OCI-LY7 (cell line): ENCODE measurements around the gene DSCAM. TPM values are rescaled to one million over a fixed set of nuclear protein-coding genes. Genes with fewer than 3 reads are reported as not detected.

Experiments
- BruUV-seq: library from RNA; stranded (reverse); fragments of 400-500 nt; replicated peaks from 2 replicates; lab custom pipeline; 2021; lab: Mats Ljungman, UMichigan
- CTCF ChIA-PET: fragments of 300-600 bp; sonication (Branson Sonifier 250); formaldehyde crosslinking; loops from one replicate; lab custom pipeline; 2022; ENCODE audit warnings: antibody characterized with exemption; ENCODE audit not compliant: unreplicated experiment; lab: Charles Lee
- POLR2A ChIA-PET: fragments of 300-600 bp; sonication (Branson Sonifier 250); formaldehyde crosslinking; loops from one replicate; lab custom pipeline; 2022; ENCODE audit warnings: antibody characterized with exemption; lab: Charles Lee
- DNase-seq: peaks from one replicate; pipeline ENCODE4 v3.0.0-alpha.2; 2015; ENCODE audit warnings: low spot score
- H2AFZ ChIP-seq: fragments of 200-600 bp; sonication (generic), shearing (Covaris generic); 2 replicates; pipeline ENCODE4 v1.6.1; 2014; ENCODE audit warnings: mild to moderate bottlenecking, antibody characterized with exemption, low read length, moderate library complexity
- H3K27ac ChIP-seq: fragments of 200-600 bp; sonication (generic); 2 replicates; pipeline ENCODE4 v1.5.1; 2014; ENCODE audit warnings: mixed run types, low read depth, mild to moderate bottlenecking, moderate library complexity, low read length, inconsistent platforms; ENCODE audit not compliant: poor library complexity, severe bottlenecking
- H3K36me3 ChIP-seq: fragments of 200-600 bp; sonication (generic); 2 replicates; pipeline ENCODE4 v1.6.1; 2014; ENCODE audit warnings: mild to moderate bottlenecking, antibody characterized with exemption, low read length, moderate library complexity, mixed read lengths; ENCODE audit not compliant: insufficient read depth
- H3K4me1 ChIP-seq: fragments of 200-600 bp; sonication (generic); 2 replicates; pipeline ENCODE4 v1.5.1; 2014; ENCODE audit warnings: mild to moderate bottlenecking, low read length; ENCODE audit not compliant: insufficient read depth, poor library complexity, severe bottlenecking
- H3K4me2 ChIP-seq: fragments of 200-600 bp; sonication (generic); 2 replicates; pipeline ENCODE4 v1.6.1; 2014; ENCODE audit warnings: mild to moderate bottlenecking, low read length
- H3K4me3 ChIP-seq: fragments of 200-600 bp; sonication (generic); 2 replicates; pipeline ENCODE4 v1.5.1; 2014; ENCODE audit warnings: mild to moderate bottlenecking, low read depth, low read length; ENCODE audit not compliant: poor library complexity, severe bottlenecking
- H3K79me2 ChIP-seq: fragments of 200-600 bp; sonication (generic); 2 replicates; pipeline ENCODE4 v1.6.1; 2016; ENCODE audit warnings: low read depth, mild to moderate bottlenecking, low read length, moderate library complexity, mixed read lengths; ENCODE audit not compliant: insufficient read depth
- H3K9me2 ChIP-seq: fragments of 200-600 bp; sonication (generic); 2 replicates; pipeline ENCODE4 v1.6.1; 2016; ENCODE audit warnings: mild to moderate bottlenecking, low read length, mixed read lengths; ENCODE audit not compliant: insufficient read depth
- H3K9me3 ChIP-seq: fragments of 200-600 bp; sonication (generic); 2 replicates; pipeline ENCODE4 v1.6.1; 2014; ENCODE audit warnings: mild to moderate bottlenecking, mixed run types, low read length, mixed read lengths
- H4K20me1 ChIP-seq: fragments of 200-600 bp; sonication (generic); 2 replicates; pipeline ENCODE4 v1.6.1; 2014; ENCODE audit warnings: mild to moderate bottlenecking, antibody characterized with exemption, low read length, moderate library complexity, mixed read lengths; ENCODE audit not compliant: insufficient read depth
- EZH2phosphoT487 ChIP-seq: fragments of 200-600 bp; sonication (generic); IDR thresholded peaks from 2 replicates; pipeline ENCODE4 v1.6.1; 2018; ENCODE audit warnings: low read depth, borderline replicate concordance, mild to moderate bottlenecking, mixed run types, antibody characterized with exemption, low read length, moderate library complexity, mixed read lengths
- intact Hi-C: fragments of 100-400 bp; cut with micrococcal nuclease; formaldehyde crosslinking; loops from one replicate; pipeline ENCODE4 v1.10.0; 2022; ENCODE audit not compliant: unreplicated experiment
- total RNA-seq, 2 experiments: library from RNA; depleted of rRNA in 1 of 2; stranded (reverse); fragments of >200 nt in 1 of 2; shearing (Covaris generic) in 1 of 2; gene quantifications; 2 replicates each; pipeline ENCODE4 v1.2.3, GENCODE V29; 2014 to 2022
- TF ChIP-seq, protein P1 (sequence below): fragments of 200-600 bp; sonication (generic); conservative IDR thresholded peaks from 2 replicates; pipeline ENCODE4 v1.5.1; 2014; ENCODE audit warnings: mild to moderate bottlenecking, antibody characterized with exemption, low read length, moderate library complexity, mixed read lengths

The DSCAM gene
- total RNA-seq, 2 experiments from 2014 or later = not detected

GRCh38 chr21:40054403-40054802 lies 792.6 kb downstream of the DSCAM start:
- DNase-seq = no peak
- intact Hi-C loops = no loop called here
- Histone ChIP-seq H3K9me2 (no peaks in the 10 kb centered on the region), H3K36me3 (no peaks in the 10 kb centered on the region), H3K4me3 (no peak overlapping the region), H3K9me3 (no peaks in the 10 kb centered on the region), H3K27ac (no peak overlapping the region), H4K20me1 (no peaks in the 10 kb centered on the region), H3K4me2 (no peak overlapping the region), H3K79me2 (no peaks in the 10 kb centered on the region), H2AFZ (no peak overlapping the region), H3K4me1 (no peaks in the 10 kb centered on the region)
- POLR2A ChIA-PET = interaction anchor here (0.6 kb wide), 1 partner anchor 547 kb away, joined by 9 read pairs; no protein-coding TSS in a partner anchor
- BruUV-seq = no TSS peak
- TF ChIP-seq EZH2phosphoT487 = no peak
- TF ChIP-seq, protein P1, sequence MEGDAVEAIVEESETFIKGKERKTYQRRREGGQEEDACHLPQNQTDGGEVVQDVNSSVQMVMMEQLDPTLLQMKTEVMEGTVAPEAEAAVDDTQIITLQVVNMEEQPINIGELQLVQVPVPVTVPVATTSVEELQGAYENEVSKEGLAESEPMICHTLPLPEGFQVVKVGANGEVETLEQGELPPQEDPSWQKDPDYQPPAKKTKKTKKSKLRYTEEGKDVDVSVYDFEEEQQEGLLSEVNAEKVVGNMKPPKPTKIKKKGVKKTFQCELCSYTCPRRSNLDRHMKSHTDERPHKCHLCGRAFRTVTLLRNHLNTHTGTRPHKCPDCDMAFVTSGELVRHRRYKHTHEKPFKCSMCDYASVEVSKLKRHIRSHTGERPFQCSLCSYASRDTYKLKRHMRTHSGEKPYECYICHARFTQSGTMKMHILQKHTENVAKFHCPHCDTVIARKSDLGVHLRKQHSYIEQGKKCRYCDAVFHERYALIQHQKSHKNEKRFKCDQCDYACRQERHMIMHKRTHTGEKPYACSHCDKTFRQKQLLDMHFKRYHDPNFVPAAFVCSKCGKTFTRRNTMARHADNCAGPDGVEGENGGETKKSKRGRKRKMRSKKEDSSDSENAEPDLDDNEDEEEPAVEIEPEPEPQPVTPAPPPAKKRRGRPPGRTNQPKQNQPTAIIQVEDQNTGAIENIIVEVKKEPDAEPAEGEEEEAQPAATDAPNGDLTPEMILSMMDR = no peak
- CTCF ChIA-PET = no interaction called here

DNA sequence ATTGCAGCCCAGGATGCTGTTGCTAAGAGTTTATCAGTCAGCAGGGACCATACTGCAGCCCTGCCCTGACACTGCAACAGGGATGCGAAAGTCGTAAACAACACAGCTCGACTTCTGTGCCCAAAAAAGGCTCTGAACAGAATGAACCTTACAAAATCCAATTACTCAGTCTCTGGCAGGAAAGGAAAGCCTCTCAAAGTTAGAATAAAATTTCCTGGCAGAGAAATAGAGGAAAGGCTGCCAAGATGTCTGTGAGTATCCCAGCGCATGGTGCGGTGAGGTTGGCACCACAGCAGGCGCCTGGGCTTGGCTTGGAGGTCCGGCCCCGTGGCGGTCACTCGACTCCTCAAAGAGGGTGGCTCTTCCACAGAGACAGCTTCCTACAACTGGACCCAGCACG lies 794.0 kb downstream of the DSCAM start:
- TF ChIP-seq, protein P1 = no peak
- Histone ChIP-seq H3K27ac (no peak overlapping the region), H3K9me3 (no peaks in the 10 kb centered on the region), H4K20me1 (no peaks in the 10 kb centered on the region), H3K36me3 (no peaks in the 10 kb centered on the region), H3K4me1 (no peaks in the 10 kb centered on the region), H3K4me3 (no peak overlapping the region), H3K4me2 (no peak overlapping the region), H2AFZ (no peak overlapping the region), H3K79me2 (no peaks in the 10 kb centered on the region), H3K9me2 (no peaks in the 10 kb centered on the region)
- POLR2A ChIA-PET = interaction anchor here (1.2 kb wide), 1 partner anchor 13 kb away, joined by 4 read pairs; no protein-coding TSS in a partner anchor
- DNase-seq = no peak
- intact Hi-C loops = no loop called here
- no TSS peak for BruUV-seq
- CTCF ChIA-PET = no interaction called here

- Histone ChIP-seq H3K9me2 (no peaks in the 10 kb centered on the region), H3K9me3 (no peaks in the 10 kb centered on the region), H2AFZ (no peak overlapping the region), H3K4me2 (no peak overlapping the region), H3K79me2 (no peaks in the 10 kb centered on the region), H3K4me3 (no peak overlapping the region), H3K27ac (no peak overlapping the region), H4K20me1 (no peaks in the 10 kb centered on the region), H3K36me3 (no peaks in the 10 kb centered on the region), H3K4me1 (no peaks in the 10 kb centered on the region)
- intact Hi-C loops = no loop called here
- TF ChIP-seq, protein P1 = no peak
- TF ChIP-seq EZH2phosphoT487 = no peak
- POLR2A ChIA-PET = interaction anchor here (0.5 to 1.2 kb wide), 2 partner anchors 12 to 487 kb away, joined by 4 to 8 read pairs; no protein-coding TSS in a partner anchor
- BruUV-seq = no TSS peak
- no peak for DNase-seq
- CTCF ChIA-PET = no interaction called here
Measured at GRCh38 chr21:40052276-40052675, 794.7 kb downstream of the DSCAM start.
